ENCODE results near the gene CDX1.

The CDX1 gene

DNA sequence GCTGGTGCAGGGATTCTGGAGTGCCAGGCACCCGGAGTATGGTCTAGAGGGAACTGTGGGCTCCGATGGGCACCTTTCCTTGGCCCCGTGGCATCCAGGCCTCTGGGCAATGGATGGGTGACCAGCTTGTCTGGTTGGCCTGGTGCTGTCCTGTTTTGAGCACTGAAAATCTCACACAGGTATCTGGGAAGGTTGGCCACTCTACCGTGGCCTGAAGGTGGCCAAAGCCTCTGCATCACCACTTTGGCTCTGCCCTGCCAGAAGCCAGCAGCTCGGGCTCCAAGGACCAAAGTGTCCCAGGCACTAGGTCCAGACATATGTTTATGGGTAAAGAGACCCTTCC is 52.1 kb downstream of the CDX1 start:
- H2BK15ac ChIP-seq (ENCODE audit: low read length) = peak overlapping the region; percentile 82
- H3K27me3 ChIP-seq (ENCODE audit: control insufficient read depth in 3 of 3, insufficient read depth in 3 of 3, low read depth in 1 of 3, low read length in 3 of 3) = peaks cover 0 to 13% (median 0%) of the 10 kb centered on the region in 3 experiments
- H3K79me1 ChIP-seq (ENCODE audit: low read depth, low read length) = peaks cover 1% of the 10 kb centered on the region
- WGBS, 2 donors (ENCODE audit: extremely low coverage in 2 of 2, insufficient read length in 2 of 2, insufficient replicate concordance in 1 of 2) = no CpG with 5 or more reads among the region's 5 CpGs
- peaks cover 0 to 1% of the 10 kb centered on the region in 2 donors for H3K4me1 ChIP-seq (ENCODE audit: control insufficient read depth in 2 of 2, insufficient read depth in 1 of 2, low read depth in 1 of 2, low read length in 2 of 2)
- H3K23ac ChIP-seq (ENCODE audit: low read depth, low read length, poor library complexity) = no peak overlapping the region
- H3K4me2 ChIP-seq (ENCODE audit: insufficient read depth, low read length, poor library complexity, severe bottlenecking) = no peak overlapping the region
- H3K4me3 ChIP-seq (ENCODE audit: low read length in 2 of 2) = no peak overlapping the region
- no peak overlapping the region for H2AFZ ChIP-seq (ENCODE audit: low read length)
- H2BK120ac ChIP-seq (ENCODE audit: low read depth, low read length) = no peak overlapping the region
- H3K14ac ChIP-seq (ENCODE audit: low read length) = peak overlapping the region; percentile 31
- H2BK12ac ChIP-seq (ENCODE audit: low read length) = peak overlapping the region; percentile 77
- H3K9me3 ChIP-seq (replicated peaks in 1 of 2; ENCODE audit: control insufficient read depth in 2 of 2, insufficient read depth in 1 of 2, low read depth in 1 of 2, low read length in 2 of 2) = no peaks in the 10 kb centered on the region
- H3K18ac ChIP-seq (ENCODE audit: low read length) = peak overlapping the region; percentile 80
- H3K36me3 ChIP-seq (replicated peaks in 1 of 2; ENCODE audit: control insufficient read depth in 2 of 2, insufficient read depth in 2 of 2, low read length in 2 of 2) = no peaks in the 10 kb centered on the region
- no peak overlapping the region for H3K4ac ChIP-seq (ENCODE audit: low read length)
- no peak overlapping the region for H3K9ac ChIP-seq (ENCODE audit: low read depth, low read length, poor library complexity)
- peak overlapping the region; percentile 50 for H4K91ac ChIP-seq (ENCODE audit: low read depth, low read length, poor library complexity)
- H2BK5ac ChIP-seq (ENCODE audit: low read length) = no peak overlapping the region
- no peak for DNase-seq (ENCODE audit: low spot score)
- H3K27ac ChIP-seq (replicated peaks; ENCODE audit: low read length) = no peak overlapping the region
- H4K8ac ChIP-seq (ENCODE audit: low read depth, low read length) = no peak overlapping the region
- H2AK5ac ChIP-seq (ENCODE audit: low read depth, low read length) = peak overlapping the region; percentile 70

- Histone ChIP-seq H3K4me2 (ENCODE audit: insufficient read depth, low read length, poor library complexity, severe bottlenecking) (no peak overlapping the region), H2BK120ac (ENCODE audit: low read depth, low read length) (no peak overlapping the region), H2BK5ac (ENCODE audit: low read length) (no peak overlapping the region), H3K27me3 (ENCODE audit: control insufficient read depth in 3 of 3, insufficient read depth in 3 of 3, low read depth in 1 of 3, low read length in 3 of 3) (peaks cover 0 to 13% (median 0%) of the 10 kb centered on the region in 3 experiments), H3K23ac (ENCODE audit: low read depth, low read length, poor library complexity) (no peak overlapping the region), H2BK12ac (ENCODE audit: low read length) (no peak overlapping the region), H3K27ac (replicated peaks; ENCODE audit: low read length) (no peak overlapping the region), H4K8ac (ENCODE audit: low read depth, low read length) (no peak overlapping the region), H3K9ac (ENCODE audit: low read depth, low read length, poor library complexity) (no peak overlapping the region), H2AFZ (ENCODE audit: low read length) (no peak overlapping the region), H3K4me1 (ENCODE audit: control insufficient read depth in 2 of 2, insufficient read depth in 1 of 2, low read depth in 1 of 2, low read length in 2 of 2) (peaks cover 0 to 1% of the 10 kb centered on the region in 2 donors), H3K4ac (ENCODE audit: low read length) (no peak overlapping the region), H2BK15ac (ENCODE audit: low read length) (no peak overlapping the region), H3K18ac (ENCODE audit: low read length) (no peak overlapping the region), H4K91ac (ENCODE audit: low read depth, low read length, poor library complexity) (no peak overlapping the region), H3K14ac (ENCODE audit: low read length) (no peak overlapping the region), H3K4me3 (ENCODE audit: low read length in 2 of 2) (no peak overlapping the region), H2AK5ac (ENCODE audit: low read depth, low read length) (peak overlapping the region; percentile 4), H3K79me1 (ENCODE audit: low read depth, low read length) (peaks cover 1% of the 10 kb centered on the region), H3K9me3 (replicated peaks in 1 of 2; ENCODE audit: control insufficient read depth in 2 of 2, insufficient read depth in 1 of 2, low read depth in 1 of 2, low read length in 2 of 2) (no peaks in the 10 kb centered on the region), H3K36me3 (replicated peaks in 1 of 2; ENCODE audit: control insufficient read depth in 2 of 2, insufficient read depth in 2 of 2, low read length in 2 of 2) (no peaks in the 10 kb centered on the region)
- no peak for DNase-seq (ENCODE audit: low spot score)
Measured at GRCh38 chr5:150219142-150219541, 52.6 kb downstream of the CDX1 start.

GRCh38 chr5:150219861-150220260 is 53.3 kb downstream of the CDX1 start:
- DNase-seq (ENCODE audit: low spot score) = no peak
- H3K14ac ChIP-seq (ENCODE audit: low read length) = no peak overlapping the region
- H4K8ac ChIP-seq (ENCODE audit: low read depth, low read length) = no peak overlapping the region
- H3K27me3 ChIP-seq (ENCODE audit: control insufficient read depth in 3 of 3, insufficient read depth in 3 of 3, low read depth in 1 of 3, low read length in 3 of 3) = peaks cover 0 to 13% (median 0%) of the 10 kb centered on the region in 3 experiments
- no peaks in the 10 kb centered on the region for H3K36me3 ChIP-seq (replicated peaks in 1 of 2; ENCODE audit: control insufficient read depth in 2 of 2, insufficient read depth in 2 of 2, low read length in 2 of 2)
- WGBS, 2 donors (ENCODE audit: extremely low coverage in 2 of 2, insufficient read length in 2 of 2, insufficient replicate concordance in 1 of 2) = no CpG with 5 or more reads among the region's 2 CpGs
- H4K91ac ChIP-seq (ENCODE audit: low read depth, low read length, poor library complexity) = no peak overlapping the region
- no peak overlapping the region for H3K23ac ChIP-seq (ENCODE audit: low read depth, low read length, poor library complexity)
- H3K4ac ChIP-seq (ENCODE audit: low read length) = no peak overlapping the region
- peak overlapping the region; percentile 68 for H2AK5ac ChIP-seq (ENCODE audit: low read depth, low read length)
- H3K18ac ChIP-seq (ENCODE audit: low read length) = peak overlapping the region; percentile 32
- no peak overlapping the region for H2BK120ac ChIP-seq (ENCODE audit: low read depth, low read length)
- no peak overlapping the region for H2BK5ac ChIP-seq (ENCODE audit: low read length)
- H3K79me1 ChIP-seq (ENCODE audit: low read depth, low read length) = peaks cover 1% of the 10 kb centered on the region
- H3K27ac ChIP-seq (replicated peaks; ENCODE audit: low read length) = no peak overlapping the region
- H3K9me3 ChIP-seq (replicated peaks in 1 of 2; ENCODE audit: control insufficient read depth in 2 of 2, insufficient read depth in 1 of 2, low read depth in 1 of 2, low read length in 2 of 2) = no peaks in the 10 kb centered on the region
- H2BK12ac ChIP-seq (ENCODE audit: low read length) = no peak overlapping the region
- peak overlapping the region; percentile 73 for H3K9ac ChIP-seq (ENCODE audit: low read depth, low read length, poor library complexity)
- no peak overlapping the region for H3K4me2 ChIP-seq (ENCODE audit: insufficient read depth, low read length, poor library complexity, severe bottlenecking)
- no peak overlapping the region for H2AFZ ChIP-seq (ENCODE audit: low read length)
- no peak overlapping the region for H3K4me3 ChIP-seq (ENCODE audit: low read length in 2 of 2)
- peaks cover 1 to 4% of the 10 kb centered on the region in 2 donors for H3K4me1 ChIP-seq (ENCODE audit: control insufficient read depth in 2 of 2, insufficient read depth in 1 of 2, low read depth in 1 of 2, low read length in 2 of 2)
- peak overlapping the region; percentile 8 for H2BK15ac ChIP-seq (ENCODE audit: low read length)

GRCh38 chr5:150221471-150221870 is 54.9 kb downstream of the CDX1 start:
- no peak overlapping the region for H3K14ac ChIP-seq (ENCODE audit: low read length)
- no peak overlapping the region for H2BK120ac ChIP-seq (ENCODE audit: low read depth, low read length)
- H4K91ac ChIP-seq (ENCODE audit: low read depth, low read length, poor library complexity) = no peak overlapping the region
- no peak overlapping the region for H3K23ac ChIP-seq (ENCODE audit: low read depth, low read length, poor library complexity)
- no peak overlapping the region for H2AFZ ChIP-seq (ENCODE audit: low read length)
- no peak overlapping the region for H3K4me3 ChIP-seq (ENCODE audit: low read length in 2 of 2)
- no peak overlapping the region for H2AK5ac ChIP-seq (ENCODE audit: low read depth, low read length)
- DNase-seq (ENCODE audit: low spot score) = no peak
- H3K18ac ChIP-seq (ENCODE audit: low read length) = no peak overlapping the region
- no peak overlapping the region for H2BK15ac ChIP-seq (ENCODE audit: low read length)
- H3K4ac ChIP-seq (ENCODE audit: low read length) = no peak overlapping the region
- H3K79me1 ChIP-seq (ENCODE audit: low read depth, low read length) = peaks cover 1% of the 10 kb centered on the region
- no peak overlapping the region for H3K9ac ChIP-seq (ENCODE audit: low read depth, low read length, poor library complexity)
- no peak overlapping the region for H2BK12ac ChIP-seq (ENCODE audit: low read length)
- H2BK5ac ChIP-seq (ENCODE audit: low read length) = no peak overlapping the region
- H3K27me3 ChIP-seq (ENCODE audit: control insufficient read depth in 3 of 3, insufficient read depth in 3 of 3, low read depth in 1 of 3, low read length in 3 of 3) = peaks cover 0 to 13% (median 0%) of the 10 kb centered on the region in 3 experiments
- H3K4me1 ChIP-seq (ENCODE audit: control insufficient read depth in 2 of 2, insufficient read depth in 1 of 2, low read depth in 1 of 2, low read length in 2 of 2) = peaks cover 1 to 4% of the 10 kb centered on the region in 2 donors
- H3K9me3 ChIP-seq (replicated peaks in 1 of 2; ENCODE audit: control insufficient read depth in 2 of 2, insufficient read depth in 1 of 2, low read depth in 1 of 2, low read length in 2 of 2) = no peaks in the 10 kb centered on the region
- H4K8ac ChIP-seq (ENCODE audit: low read depth, low read length) = no peak overlapping the region
- H3K27ac ChIP-seq (replicated peaks; ENCODE audit: low read length) = no peak overlapping the region
- H3K36me3 ChIP-seq (replicated peaks in 1 of 2; ENCODE audit: control insufficient read depth in 2 of 2, insufficient read depth in 2 of 2, low read length in 2 of 2) = no peaks in the 10 kb centered on the region
- WGBS, 2 donors (ENCODE audit: extremely low coverage in 2 of 2, insufficient read length in 2 of 2, insufficient replicate concordance in 1 of 2) = no CpG with 5 or more reads among the region's 5 CpGs
- H3K4me2 ChIP-seq (ENCODE audit: insufficient read depth, low read length, poor library complexity, severe bottlenecking) = no peak overlapping the region
